GM19452 (cell line): ENCODE results near the gene EIF2S2.
"Not testable (repeated sequence)": the region's sequence is repeated elsewhere in the genome, so short reads cannot be mapped to it uniquely, and the experiment has no call there.

Source experiments
- ATAC-seq: cut with Tn5 transposase; IDR thresholded peaks from one replicate; pipeline ENCODE4 v1.9.1; 2021; ENCODE audit not compliant: unreplicated experiment

The EIF2S2 gene, protein sequence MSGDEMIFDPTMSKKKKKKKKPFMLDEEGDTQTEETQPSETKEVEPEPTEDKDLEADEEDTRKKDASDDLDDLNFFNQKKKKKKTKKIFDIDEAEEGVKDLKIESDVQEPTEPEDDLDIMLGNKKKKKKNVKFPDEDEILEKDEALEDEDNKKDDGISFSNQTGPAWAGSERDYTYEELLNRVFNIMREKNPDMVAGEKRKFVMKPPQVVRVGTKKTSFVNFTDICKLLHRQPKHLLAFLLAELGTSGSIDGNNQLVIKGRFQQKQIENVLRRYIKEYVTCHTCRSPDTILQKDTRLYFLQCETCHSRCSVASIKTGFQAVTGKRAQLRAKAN

DNA sequence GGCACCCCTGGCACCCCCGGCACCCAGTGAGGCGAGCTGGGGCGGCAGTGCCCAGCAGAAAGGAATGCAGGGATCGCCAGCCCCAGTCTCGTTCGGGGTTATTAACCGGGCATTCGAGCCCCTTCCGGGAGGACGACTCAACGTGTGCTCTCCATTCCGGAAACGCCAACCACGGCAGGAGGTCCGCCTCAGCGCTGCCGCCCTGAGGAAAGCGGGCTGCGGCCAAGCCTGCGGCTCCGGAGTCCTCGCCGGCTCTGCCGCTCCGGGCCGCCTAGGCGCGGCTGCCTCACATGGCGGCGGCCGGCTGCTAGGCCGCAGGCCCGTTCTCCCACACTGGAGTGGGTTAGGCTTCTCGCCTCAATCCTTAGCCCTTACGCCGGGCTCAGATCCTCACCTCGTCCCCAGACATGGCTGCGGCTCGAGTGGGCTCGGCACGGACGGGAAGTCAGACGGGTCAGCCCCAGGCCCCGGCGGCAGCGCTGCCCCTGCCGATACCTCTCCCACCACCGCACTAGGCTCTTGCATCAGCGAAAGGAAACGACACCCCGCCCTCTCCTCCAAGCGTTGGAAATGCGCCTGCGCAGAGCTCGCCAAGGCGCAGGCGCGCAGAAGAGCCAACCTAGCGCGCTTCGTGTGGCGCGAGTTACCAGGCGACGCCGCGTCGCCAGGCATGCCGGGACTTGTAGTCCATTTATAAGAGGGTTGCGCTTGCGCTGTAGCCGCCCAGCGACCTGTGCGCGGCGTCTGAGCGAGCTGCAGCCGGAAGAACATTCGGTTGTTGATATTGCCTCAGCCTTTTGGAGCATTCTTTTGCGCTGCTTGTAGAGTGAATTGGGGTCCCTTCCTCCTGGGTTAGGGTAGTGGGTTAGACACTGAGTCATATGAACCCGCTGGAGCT, at the start of gene EIF2S2:
EIF2S2 (minus strand) TSS at position 542 of the 898 bp plus-strand sequence; CDS start at position 409, 133 bp downstream.
- peak; percentile 91 for ATAC-seq

DNA sequence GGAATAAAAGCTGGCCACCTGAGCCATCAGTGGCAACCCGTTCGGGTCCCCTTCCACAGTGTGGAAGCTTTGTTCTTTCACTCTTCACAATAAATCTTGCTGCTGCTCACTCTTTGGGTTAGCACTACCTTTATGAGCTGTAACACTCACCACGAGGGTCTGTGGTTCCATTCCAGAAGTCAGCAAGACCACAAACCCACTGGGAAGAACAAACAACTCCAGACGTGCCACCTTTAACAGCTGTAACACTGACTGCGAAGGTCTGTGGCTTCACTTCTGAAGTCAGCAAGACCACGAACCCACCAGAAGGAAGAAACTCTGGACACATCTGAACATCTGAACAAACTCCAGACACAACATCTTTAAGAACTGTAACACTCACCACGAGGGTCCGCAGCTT, 45.7 kb upstream of the EIF2S2 start:
- not testable (repeated sequence) for ATAC-seq

DNA sequence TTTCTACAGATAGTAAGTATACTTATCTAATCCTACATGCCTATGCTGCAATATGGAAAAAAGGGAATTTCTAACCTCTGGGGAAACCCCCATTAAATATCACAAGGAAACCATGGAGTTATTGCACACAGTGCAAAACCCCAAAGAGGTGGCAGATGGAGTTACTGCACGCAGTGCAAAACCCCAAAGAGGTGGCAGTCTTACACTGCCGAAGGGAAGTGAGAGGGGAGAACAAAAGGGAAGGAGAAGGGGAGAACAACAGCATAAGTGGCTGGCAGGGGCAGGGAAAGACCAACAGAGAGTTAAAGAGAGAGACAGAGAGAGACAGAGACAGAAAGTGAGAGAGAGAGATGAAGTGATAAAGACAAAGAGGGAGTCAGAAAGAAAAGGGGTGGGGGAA, 43.8 kb upstream of the EIF2S2 start:
- ATAC-seq: no peak

DNA sequence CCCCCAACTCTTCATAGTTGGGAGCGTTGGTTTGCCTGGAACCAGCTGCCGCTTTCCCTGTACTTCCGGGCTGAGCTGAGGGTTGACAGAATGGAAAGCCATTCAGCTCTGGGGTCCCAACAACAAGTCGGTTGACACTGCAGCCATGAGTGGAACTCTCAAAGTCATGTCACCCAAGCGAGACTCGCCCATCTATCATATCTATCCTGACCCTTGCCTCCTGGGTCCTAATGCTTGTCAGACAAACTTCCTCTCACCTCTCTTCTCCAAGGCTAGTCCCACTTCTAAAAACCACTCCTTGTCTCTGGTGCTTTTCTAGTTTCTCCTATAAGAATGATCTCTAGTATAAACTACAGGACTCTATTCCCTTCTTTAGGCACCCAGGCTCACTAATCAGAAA, 41.1 kb upstream of the EIF2S2 start:
- not testable (repeated sequence) for ATAC-seq

DNA sequence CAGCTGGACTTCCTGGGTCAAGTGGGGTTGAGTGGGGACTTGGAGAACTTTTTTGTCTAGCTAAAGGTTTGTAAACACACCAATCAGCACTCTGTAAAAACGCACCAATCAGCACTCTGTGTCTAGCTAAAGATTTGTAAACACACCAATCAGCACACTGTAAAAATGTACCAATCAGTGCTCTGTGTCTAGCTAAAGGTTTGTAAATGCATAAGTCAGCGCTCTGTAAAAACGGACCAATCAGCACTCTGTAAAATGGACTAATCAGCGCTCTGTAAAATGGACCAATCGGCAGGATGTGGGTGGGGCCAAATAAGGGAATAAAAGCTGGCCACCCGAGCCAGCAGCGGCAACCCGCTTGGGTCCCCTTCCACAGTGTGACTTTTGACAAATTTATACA, 40.0 kb upstream of the EIF2S2 start:
- not testable (repeated sequence) for ATAC-seq

DNA sequence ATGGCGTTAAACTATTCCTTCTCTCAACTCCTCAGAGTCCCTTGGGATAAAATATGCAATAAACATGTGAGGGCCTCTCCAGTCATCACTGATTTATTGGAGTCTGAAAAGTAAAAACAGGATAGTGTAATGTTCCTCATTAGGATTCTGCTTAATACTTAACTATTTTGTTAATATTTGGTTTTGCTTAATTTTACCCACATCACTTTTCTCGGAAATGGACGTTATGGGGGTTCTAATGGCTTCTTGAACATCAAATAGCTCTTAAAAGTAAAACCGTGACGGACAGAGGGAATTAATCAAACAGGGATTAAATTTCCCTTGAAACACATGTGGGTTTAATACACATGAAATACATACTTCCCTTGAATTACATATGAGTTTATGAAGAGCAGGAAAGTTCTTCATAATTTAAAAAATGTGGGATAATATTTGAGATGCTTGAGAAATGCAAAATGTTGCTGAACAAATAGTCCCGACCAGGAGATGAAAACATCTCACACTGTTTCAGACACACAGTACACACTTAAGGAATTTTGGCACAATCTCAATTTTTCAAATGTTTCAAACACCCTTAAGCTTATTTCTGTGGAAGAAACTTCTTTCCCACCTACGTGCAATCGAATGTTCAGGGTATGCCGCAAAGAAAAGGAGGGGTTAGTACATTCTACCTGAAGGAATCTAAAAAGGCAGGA, 38.4 kb upstream of the EIF2S2 start:
- ATAC-seq: no peak

DNA sequence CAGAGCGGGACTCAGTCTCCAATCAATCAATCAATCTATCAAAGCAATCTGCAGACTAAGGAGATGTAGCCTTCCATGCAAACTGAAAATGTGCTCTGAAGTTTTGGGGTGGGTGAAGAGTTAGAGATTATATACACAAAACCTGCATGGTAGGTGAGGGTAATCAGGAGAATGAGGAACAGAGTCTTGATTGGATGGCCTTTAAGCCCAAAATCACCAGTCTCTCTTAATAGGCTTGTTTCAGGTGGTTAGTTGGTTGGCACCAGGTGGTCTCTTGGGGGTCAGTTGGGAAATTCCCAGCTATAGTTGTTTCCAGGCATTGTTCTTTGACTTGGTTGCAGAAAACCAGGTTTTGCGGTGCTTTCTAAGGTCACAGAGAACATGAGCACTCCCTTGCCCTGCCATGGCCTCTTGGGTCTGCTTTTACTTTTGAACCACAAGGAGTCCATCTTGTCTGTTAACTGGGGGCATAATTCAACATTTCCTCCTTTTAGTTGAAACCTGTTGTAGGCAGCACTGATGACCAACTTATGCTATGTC, 33.3 kb upstream of the EIF2S2 start:
- ATAC-seq: no peak

DNA sequence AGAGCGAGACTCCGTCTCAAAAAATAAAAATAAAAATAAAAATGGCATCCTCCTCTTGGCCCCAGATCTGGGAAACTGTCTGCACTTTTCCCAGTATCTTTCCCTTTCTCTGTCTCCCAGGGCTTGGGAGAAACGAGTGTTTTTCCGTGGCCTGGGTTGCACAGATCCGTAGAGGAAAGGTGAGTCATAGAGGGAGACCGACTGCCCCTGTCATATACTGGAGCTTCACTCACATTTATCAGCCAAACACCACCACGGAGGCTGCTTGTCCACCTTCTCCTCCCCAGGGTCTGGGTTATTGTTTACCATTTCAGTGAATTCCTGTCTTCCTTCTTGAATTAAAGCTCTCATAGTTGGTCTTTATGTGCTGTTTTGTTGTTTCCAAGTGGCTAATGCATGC, 31.9 kb upstream of the EIF2S2 start:
- no peak for ATAC-seq

DNA sequence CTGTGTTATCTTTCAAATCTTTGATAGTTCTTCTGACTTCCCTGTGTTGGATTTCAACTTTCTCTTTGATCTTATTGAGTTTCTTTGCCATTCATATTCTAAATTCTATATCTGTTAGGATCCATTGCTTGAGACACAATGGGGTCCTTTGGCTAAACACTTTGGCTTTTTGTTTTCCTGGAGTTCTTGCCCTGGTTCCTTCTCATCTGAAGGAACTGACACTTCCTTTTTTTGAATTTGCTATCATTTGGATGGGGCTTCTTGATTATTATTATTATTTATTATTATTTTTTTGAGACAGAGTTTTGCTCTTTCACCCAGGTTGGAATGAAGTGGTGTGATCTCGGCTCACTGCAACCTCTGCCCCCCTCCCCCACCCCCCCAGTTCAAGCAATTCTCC, 30.1 kb upstream of the EIF2S2 start:
- no peak for ATAC-seq

DNA sequence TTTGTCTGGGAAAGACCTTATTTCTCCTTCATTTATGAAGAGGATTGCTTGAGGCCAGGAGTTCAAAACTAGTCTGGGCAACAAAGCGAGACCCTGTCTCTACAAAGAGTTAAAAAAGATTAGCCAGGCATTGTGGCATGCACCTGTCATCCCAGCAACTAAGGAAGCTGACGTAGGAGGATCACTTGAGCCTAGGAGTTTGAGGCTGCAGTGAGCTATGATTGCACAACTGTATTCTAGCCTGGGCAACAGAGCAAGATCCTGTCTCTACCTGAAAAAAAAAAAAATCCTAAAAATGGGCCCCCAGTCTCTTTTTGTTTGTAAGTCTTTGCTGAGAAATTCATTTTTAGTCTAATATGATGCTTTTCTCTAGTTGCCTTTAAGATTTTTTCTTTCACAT, 29.2 kb upstream of the EIF2S2 start:
- no peak for ATAC-seq

DNA sequence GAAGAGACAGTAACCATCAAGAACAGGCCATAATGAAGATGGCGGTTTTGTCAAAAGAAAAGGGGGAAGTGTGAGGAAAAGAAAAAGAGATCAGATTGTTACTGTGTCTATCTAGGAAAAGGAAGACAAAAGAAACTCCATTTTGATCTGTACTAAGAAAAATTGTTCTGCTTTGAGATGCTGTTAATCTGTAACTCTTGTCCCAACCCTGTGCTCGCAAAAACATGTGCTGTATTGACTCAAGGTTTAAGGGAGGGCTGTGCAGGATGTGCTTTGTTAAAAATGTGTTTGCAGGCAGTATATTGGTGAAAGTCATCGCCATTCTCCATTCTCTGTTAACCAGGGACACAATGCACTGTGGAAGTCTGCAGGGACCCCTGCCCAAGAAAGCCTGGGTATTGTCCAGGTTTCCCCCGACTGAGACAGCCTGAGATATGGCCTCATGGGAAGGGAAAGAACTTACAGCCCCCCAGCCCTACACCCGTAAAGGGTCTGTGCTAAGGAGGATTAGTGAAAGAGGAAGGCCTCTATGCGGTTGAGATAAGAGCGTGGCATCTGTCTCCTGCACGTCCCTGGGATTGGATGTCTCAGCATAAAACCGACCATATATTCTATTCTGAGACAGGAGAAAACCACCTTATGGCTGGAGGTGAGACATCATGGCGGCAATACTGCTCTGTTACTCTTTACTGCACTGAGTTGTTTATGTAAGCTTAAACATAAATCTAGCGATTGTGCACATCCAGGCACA, 23.7 kb upstream of the EIF2S2 start:
- not testable (repeated sequence) for ATAC-seq

DNA sequence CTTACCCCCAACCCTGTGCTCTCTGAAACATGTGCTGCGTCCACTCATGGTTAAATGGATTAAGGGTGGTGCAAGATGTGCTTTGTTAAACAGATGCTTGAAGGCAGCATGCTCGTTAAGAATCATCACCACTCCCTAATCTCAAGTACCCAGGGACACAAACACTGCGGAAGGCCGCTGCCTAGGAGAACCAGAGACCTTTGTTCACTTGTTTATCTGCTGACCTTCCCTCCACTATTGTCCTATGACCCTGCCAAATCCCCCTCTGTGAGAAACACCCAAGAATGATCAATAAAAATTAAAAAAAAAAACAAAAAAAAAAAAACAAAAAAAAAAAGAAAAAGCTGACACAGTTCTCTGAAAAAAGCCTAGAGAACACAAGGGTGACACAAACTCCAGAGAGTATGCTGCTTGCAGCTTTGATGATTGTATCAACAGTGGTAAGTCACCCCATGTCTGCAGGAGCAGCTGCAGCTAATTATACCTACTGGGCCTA, 21.4 kb upstream of the EIF2S2 start:
- not testable (repeated sequence) for ATAC-seq

DNA sequence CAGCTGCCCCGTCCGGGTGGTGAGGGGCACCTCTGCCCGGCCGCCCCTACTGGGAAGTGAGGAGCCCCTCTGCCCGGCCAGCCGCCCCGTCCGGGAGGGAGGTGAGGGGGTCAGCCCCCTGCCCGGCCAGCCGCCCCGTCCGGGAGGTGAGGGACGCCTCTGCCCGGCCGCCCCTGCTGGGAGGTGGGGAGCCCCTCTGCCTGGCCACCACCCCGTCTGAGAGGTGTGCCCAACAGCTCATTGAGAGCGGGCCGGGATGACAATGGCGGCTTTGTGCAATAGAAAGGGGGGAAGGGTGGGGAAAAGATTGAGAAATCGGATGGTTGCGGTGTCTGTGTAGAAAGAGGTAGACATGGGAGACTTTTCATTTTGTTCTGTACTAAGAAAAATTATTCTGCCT, 20.9 kb upstream of the EIF2S2 start:
- ATAC-seq: not testable (repeated sequence)

DNA sequence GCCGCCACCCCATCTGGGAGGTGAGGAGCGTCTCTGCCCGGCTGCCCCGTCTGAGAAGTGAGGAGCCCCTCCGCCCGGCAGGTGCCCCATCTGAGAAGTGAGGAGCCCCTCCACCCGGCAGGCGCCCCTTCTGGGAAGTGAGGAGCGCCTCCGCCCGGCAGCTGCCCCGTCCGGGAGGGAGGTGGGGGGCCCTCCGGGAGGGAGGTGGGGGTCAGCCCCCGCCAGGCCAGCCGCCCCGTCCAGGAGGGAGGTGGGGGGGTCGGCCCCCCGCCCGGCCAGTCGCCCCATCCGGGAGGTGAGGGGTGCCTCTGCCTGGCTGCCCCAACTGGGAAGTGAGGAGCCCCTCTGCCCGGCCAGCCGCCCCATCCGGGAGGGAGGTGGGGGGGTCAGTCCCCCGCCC, 20.4 kb upstream of the EIF2S2 start:
- not testable (repeated sequence) for ATAC-seq

DNA sequence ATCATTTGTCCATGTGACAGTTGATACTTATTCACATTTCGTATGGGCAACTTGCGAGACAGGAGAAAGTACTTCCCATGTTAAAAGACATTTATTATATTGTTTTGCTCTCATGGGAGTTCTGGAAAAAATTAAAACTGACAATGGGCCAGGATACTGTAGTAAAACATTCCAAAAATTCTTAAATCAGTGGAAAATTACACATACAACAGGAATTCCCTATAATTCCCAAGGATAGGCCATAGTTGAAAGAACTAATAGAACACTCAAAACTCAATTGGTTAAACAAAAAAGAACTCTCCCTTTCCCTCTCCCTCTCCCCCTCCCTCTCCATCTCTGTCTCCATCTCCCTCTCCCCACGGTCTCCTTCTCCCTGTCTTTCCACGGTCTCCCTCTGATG, 19.4 kb upstream of the EIF2S2 start:
- no peak for ATAC-seq

DNA sequence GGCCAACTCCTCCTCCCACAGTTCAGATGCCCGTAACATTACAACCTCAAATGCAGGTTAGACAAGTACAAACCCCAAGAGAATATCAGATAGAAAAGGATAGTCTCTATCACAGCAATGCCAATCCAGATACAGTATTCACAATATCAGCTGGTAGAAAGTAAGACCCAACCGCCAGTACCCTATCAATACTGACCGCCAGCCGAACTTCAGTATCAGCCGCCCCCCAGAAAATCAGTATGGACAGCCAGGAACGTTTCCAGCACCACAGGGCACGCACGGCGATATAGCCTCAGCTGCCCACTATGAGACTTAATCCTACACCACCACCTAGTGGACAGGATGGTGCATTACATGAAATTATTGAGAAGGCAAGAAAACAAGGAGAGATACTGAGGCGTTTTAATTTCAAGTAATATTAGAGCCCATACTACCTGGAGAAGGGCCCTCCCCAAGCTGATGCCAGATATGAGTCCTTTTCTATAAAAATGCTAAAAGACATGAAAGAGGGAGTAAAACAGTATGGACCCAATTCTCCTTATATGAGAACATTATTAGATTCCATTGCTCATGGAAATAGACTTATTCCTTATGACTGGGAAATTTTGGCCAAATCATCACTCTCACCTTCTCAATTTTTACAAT, 17.6 kb upstream of the EIF2S2 start:
- ATAC-seq: no peak

DNA sequence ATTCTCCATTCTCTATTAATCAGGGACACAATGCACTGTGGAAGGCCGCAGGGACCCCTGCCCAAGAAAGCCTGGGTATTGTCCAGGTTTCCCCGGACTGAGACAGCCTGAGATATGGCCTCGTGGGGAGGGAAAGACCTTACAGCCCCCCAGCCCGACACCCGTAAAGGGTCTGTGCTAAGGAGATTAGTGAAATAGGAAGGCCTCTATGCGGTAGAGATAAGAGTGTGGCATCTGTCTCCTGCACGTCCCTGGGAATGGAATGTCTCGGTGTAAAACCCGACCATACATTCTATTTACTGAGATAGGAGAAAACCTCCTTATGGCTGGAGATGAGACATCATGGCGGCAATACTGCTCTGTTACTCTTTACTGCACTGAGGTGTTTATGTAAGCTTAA, 15.7 kb upstream of the EIF2S2 start:
- ATAC-seq: no peak

DNA sequence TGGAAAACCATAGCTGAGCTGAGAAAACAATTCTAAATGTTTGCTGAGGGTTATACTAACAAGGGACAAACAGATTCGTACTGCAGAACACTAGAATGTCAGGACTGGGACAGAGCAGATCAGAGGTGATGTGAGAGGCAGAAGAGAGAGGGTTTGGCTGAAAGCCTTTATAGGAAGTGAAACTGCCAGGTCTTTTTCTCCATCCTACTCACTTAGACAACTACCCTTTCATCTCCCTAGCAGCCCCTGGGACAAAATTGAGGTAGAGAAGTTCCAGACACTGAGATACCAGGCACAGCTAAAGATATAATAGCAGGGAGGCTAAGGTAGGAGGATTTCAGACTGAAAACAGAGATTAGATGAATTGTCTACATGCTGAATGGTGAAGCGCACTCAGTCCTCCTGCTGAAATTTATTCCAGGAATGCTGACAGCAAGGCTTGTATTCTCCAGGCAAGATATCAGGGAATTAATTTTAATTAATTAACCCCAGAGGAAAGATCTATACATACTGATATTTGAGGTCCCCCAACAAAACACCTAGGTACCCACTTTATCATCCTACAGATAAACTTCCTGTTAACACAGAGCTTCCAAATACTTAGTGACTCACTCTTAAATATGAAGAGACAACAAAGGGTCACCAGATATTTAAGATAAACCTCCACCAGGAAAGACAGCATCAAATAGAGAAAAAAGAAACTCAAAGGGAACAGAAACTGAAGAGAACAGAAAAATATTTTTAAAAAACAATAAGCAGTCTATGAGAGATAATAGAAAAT, 12.6 kb upstream of the EIF2S2 start:
- ATAC-seq: no peak

DNA sequence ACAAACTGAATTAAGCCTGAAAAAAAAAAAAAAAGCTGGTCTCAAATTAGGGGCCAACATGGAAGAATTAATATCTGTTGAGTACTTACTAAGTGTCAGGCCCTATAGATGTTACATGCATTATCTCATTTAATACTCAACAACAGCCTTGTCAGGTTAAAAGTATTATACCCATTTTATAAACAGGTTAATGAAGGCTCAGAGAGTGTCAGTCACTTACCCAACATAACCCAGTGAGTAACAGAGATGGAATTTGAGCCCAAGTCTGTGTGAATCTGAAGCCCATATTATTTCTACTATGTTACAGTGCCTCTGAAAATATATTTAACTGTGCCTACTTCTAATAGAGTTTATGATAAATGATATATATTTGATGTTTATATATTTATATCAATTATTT, 11.3 kb upstream of the EIF2S2 start:
- no peak for ATAC-seq
